ENCODE data around the gene FAM53B. TPM values are rescaled to one million over a fixed set of nuclear protein-coding genes. Genes with fewer than 3 reads are reported as not detected.

FAM53B gene
- total RNA-seq, 6 experiments from 2014 or later, result 4.4 to 10.8 (median 4.8) TPM

DNA sequence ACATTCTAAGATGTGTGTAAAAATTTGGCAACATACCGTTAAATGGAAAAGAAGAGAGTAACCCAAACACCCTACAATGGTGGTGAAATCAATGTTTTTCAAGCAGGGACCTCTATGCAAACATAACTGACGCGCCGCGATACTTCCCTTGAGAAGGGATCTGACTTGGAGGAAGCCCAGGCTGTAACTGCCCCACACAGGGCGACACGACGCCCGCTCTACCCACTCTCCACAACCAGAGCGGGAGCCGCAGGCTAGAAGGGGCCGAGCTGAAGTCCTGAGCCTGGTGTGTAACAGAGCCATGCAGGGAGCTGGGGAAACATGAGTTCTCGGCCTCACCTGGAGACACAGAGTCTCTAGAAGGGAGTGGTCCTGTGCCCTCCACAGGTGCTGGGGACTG lies 120.2 kb downstream of the FAM53B start:
- TF ChIP-seq, protein P1, sequence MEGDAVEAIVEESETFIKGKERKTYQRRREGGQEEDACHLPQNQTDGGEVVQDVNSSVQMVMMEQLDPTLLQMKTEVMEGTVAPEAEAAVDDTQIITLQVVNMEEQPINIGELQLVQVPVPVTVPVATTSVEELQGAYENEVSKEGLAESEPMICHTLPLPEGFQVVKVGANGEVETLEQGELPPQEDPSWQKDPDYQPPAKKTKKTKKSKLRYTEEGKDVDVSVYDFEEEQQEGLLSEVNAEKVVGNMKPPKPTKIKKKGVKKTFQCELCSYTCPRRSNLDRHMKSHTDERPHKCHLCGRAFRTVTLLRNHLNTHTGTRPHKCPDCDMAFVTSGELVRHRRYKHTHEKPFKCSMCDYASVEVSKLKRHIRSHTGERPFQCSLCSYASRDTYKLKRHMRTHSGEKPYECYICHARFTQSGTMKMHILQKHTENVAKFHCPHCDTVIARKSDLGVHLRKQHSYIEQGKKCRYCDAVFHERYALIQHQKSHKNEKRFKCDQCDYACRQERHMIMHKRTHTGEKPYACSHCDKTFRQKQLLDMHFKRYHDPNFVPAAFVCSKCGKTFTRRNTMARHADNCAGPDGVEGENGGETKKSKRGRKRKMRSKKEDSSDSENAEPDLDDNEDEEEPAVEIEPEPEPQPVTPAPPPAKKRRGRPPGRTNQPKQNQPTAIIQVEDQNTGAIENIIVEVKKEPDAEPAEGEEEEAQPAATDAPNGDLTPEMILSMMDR (IDR thresholded peaks at IDR 0.05), result no peak
- TF ChIP-seq POLR2A (IDR thresholded peaks at IDR 0.05), result no peak
- intact Hi-C loops (cut with DNase I), result loop anchor here in 1 of 2 donors (10.0 kb wide), 2 partner anchors 89 to 111 kb away; no protein-coding TSS in a partner anchor
- no peaks in the 10 kb centered on the region for H3K9me3 ChIP-seq
- no peaks in the 10 kb centered on the region for H3K4me1 ChIP-seq
- H3K27ac ChIP-seq, result no peak overlapping the region
- peaks cover 0 to 3% (median 0%) of the 10 kb centered on the region in 4 donors for H3K36me3 ChIP-seq
- ATAC-seq, result no peak
- H3K4me3 ChIP-seq, result no peak overlapping the region
- H3K27me3 ChIP-seq, result no peaks in the 10 kb centered on the region
- 91% methylated on average over 7 of the region's 13 CpGs for WGBS (ENCODE audit: insufficient coverage, low coverage, low lambda C conversion rate, missing lambda C conversion rate)
- no peak for DNase-seq

DNA sequence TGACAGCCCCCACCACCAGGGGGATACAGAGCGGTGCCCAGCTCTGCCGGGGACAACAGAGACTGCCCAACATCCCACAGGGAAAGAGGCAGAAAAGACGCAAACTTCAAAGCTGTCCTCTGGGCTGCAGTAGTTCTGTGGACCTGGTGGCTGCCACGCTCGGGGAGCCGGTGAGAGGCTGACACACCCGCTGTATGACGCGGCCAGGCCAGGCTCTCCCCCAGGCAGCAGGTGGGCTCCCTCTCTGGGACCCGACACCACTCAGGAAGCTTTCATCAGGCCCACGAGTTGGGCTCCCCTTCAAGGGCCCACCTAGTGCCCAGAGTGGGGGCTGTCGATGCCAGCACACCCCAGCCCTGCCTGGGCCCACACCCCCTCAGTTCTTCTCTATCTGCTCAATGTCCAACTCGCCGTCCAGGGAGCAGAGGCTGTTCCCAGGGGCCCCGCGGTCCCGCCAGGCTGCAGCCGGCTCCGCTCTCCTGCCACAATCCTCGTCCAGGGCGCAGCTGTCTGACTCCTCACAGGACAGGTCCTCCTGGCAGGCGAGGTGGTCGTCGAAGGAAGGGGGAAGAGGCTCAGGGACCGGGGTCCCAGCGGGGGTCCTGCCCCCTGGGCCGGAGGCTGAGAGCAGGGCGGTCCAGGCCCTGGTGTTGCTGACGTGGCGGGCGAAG lies 121.2 kb downstream of the FAM53B start:
- peaks cover 0 to 3% (median 0%) of the 10 kb centered on the region in 4 donors for H3K36me3 ChIP-seq
- no peak for TF ChIP-seq POLR2A (IDR thresholded peaks at IDR 0.05)
- TF ChIP-seq, protein P1 (IDR thresholded peaks at IDR 0.05), result no peak

DNA sequence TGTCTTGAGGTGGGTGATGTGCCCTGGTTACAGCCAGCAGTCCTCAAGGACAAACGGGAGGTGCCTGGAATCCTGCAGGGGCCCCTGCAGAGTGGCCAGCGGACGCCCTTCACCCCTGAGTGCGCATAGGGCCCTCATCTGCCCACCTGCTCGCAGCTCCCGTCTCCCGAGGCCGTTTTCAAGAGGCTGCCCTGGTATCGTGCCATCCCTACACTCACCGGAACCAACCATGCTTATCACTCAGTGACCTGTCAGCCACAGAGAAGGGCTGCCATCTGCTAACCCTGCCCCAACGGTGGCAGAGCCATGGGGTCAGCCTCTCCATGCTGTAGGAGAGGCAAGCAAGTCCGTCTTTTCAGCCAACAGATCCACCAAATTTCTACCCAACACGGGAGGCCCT lies 122.0 kb downstream of the FAM53B start:
- DNase-seq, result no peak
- Histone ChIP-seq H3K27me3 (no peaks in the 10 kb centered on the region), H3K27ac (no peak overlapping the region), H3K4me1 (no peaks in the 10 kb centered on the region), H3K4me3 (no peak overlapping the region), H3K36me3 (peaks cover 0 to 3% (median 0%) of the 10 kb centered on the region in 4 donors), H3K9me3 (no peaks in the 10 kb centered on the region)
- 87% methylated on average over 3 of the region's 13 CpGs for WGBS (ENCODE audit: insufficient coverage, low coverage, low lambda C conversion rate, missing lambda C conversion rate)
- no peak for TF ChIP-seq POLR2A (IDR thresholded peaks at IDR 0.05)
- TF ChIP-seq, protein P1 (IDR thresholded peaks at IDR 0.05), result no peak
- intact Hi-C loops (cut with DNase I), result loop anchor here in 1 of 2 donors (10.0 kb wide), 2 partner anchors 87 to 113 kb away; no protein-coding TSS in a partner anchor
- no peak for ATAC-seq

More for the DNA sequence above, 121.2 kb downstream of the FAM53B start:
- no peaks in the 10 kb centered on the region for H3K9me3 ChIP-seq
- WGBS (ENCODE audit: insufficient coverage, low coverage, low lambda C conversion rate, missing lambda C conversion rate), result 80% methylated on average over 3 of the region's 31 CpGs
- H3K4me3 ChIP-seq, result no peak overlapping the region
- H3K27ac ChIP-seq, result no peak overlapping the region
- intact Hi-C loops (cut with DNase I), result loop anchor here in 1 of 2 donors (10.0 kb wide), 2 partner anchors 88 to 112 kb away; no protein-coding TSS in a partner anchor
- ATAC-seq (no peak), DNase-seq (no peak)
- no peaks in the 10 kb centered on the region for H3K4me1 ChIP-seq
- no peaks in the 10 kb centered on the region for H3K27me3 ChIP-seq

DNA sequence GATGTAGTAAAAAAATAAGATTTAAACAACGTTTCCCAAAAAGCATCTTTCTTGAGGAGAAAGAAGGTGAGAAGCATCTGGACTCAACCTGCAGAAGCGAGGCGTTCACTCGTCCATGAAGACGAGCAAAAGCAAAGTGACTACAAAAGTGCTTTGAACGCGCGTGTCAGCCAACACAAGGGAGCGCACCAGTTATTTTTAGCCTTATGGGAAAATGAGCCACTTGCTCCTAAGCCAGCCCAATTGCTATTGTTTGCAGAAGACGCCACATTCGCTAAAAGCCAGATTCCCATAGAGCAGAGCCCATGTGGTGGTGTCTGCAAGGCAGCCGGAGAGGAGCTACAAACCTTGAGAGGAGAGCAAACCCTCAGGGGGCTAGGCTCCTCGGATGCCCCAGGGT lies 122.5 kb downstream of the FAM53B start:
- H3K9me3 ChIP-seq, result no peaks in the 10 kb centered on the region
- intact Hi-C loops (cut with DNase I), result loop anchor here in 1 of 2 donors (10.0 kb wide), 2 partner anchors 87 to 113 kb away; no protein-coding TSS in a partner anchor
- H3K36me3 ChIP-seq, result peaks cover 0 to 3% (median 0%) of the 10 kb centered on the region in 4 donors
- DNase-seq (no peak), ATAC-seq (no peak)
- no peak overlapping the region for H3K4me3 ChIP-seq
- no peaks in the 10 kb centered on the region for H3K27me3 ChIP-seq
- no peak for TF ChIP-seq POLR2A (IDR thresholded peaks at IDR 0.05)
- TF ChIP-seq, protein P1 (IDR thresholded peaks at IDR 0.05), result no peak
- H3K4me1 ChIP-seq, result no peaks in the 10 kb centered on the region
- H3K27ac ChIP-seq, result no peak overlapping the region
- 82% methylated on average over 12 of the region's 13 CpGs for WGBS (ENCODE audit: insufficient coverage, low coverage, low lambda C conversion rate, missing lambda C conversion rate)
